GM18526 (cell line): ENCODE measurements around the gene PEX5L.

Experiments used
- POLR2A ChIP-seq: IDR thresholded peaks from 3 replicates; pipeline ENCODE4 v1.6.1; 2011; ENCODE audit not compliant: insufficient read length; ENCODE audit errors: extremely low read depth

PEX5L gene

GRCh38 chr3:180048103-180048502 lies 11.4 kb upstream of the PEX5L start:
- no peak for TF ChIP-seq POLR2A

- no peak for TF ChIP-seq POLR2A
Measured at GRCh38 chr3:180040966-180041365, 4.2 kb upstream of the PEX5L start.

GRCh38 chr3:180036092-180036670 lies 556 bp downstream of the PEX5L start:
- no peak for TF ChIP-seq POLR2A

- TF ChIP-seq POLR2A: no peak
Measured at GRCh38 chr3:180026997-180027396, 9.7 kb downstream of the PEX5L start.

- TF ChIP-seq POLR2A: no peak
Measured at GRCh38 chr3:180018543-180018942, 18.2 kb downstream of the PEX5L start.

GRCh38 chr3:180017846-180018245 lies 18.9 kb downstream of the PEX5L start:
- no peak for TF ChIP-seq POLR2A

GRCh38 chr3:180011927-180012326 lies 24.8 kb downstream of the PEX5L start:
- TF ChIP-seq POLR2A: no peak

- TF ChIP-seq POLR2A: no peak
Measured at GRCh38 chr3:180004542-180004941, 32.2 kb downstream of the PEX5L start.

GRCh38 chr3:180002006-180002405 lies 34.7 kb downstream of the PEX5L start:
- no peak for TF ChIP-seq POLR2A

- no peak for TF ChIP-seq POLR2A
Measured at GRCh38 chr3:180000500-180000899, 36.2 kb downstream of the PEX5L start.

- no peak for TF ChIP-seq POLR2A
Measured at GRCh38 chr3:179995406-179995805, 41.3 kb downstream of the PEX5L start.

GRCh38 chr3:179991883-179992282 lies 44.9 kb downstream of the PEX5L start:
- no peak for TF ChIP-seq POLR2A

- no peak for TF ChIP-seq POLR2A
Measured at GRCh38 chr3:179991104-179991503, 45.6 kb downstream of the PEX5L start.

GRCh38 chr3:179981646-179982045 lies 55.1 kb downstream of the PEX5L start:
- TF ChIP-seq POLR2A: no peak

- TF ChIP-seq POLR2A: no peak
Measured at GRCh38 chr3:179977356-179977755, 59.4 kb downstream of the PEX5L start.

GRCh38 chr3:179973931-179974361 lies 62.8 kb downstream of the PEX5L start:
- no peak for TF ChIP-seq POLR2A

- TF ChIP-seq POLR2A: no peak
Measured at GRCh38 chr3:179972881-179973423, 63.8 kb downstream of the PEX5L start.

GRCh38 chr3:179971280-179971679 lies 65.5 kb downstream of the PEX5L start:
- TF ChIP-seq POLR2A: no peak

- no peak for TF ChIP-seq POLR2A
Measured at GRCh38 chr3:179970746-179971145, 66.0 kb downstream of the PEX5L start.
